GM10248 (cell line): ENCODE results near the gene AGPAT1.

Experiments
- CTCF ChIA-PET: fragments of 300-600 bp; sonication (Branson Sonifier 250); formaldehyde crosslinking; extraction: SDS; loops from one replicate; lab custom pipeline; 2021; ENCODE audit warnings: antibody characterized with exemption; lab: Yijun Ruan, JAX
- POLR2A ChIA-PET: fragments of 350-650 bp; sonication (Branson Sonifier 250); formaldehyde crosslinking; extraction: SDS; loops from one replicate; lab custom pipeline; 2020; ENCODE audit warnings: antibody characterized with exemption; lab: Yijun Ruan, JAX
- DNase-seq: peaks from one replicate; pipeline ENCODE4 v3.0.0; 2012; ENCODE audit errors: extremely low spot score
- CTCF ChIP-seq: IDR thresholded peaks from 2 replicates; pipeline ENCODE4 v1.5.1; 2012; ENCODE audit warnings: mild to moderate bottlenecking, low read depth; ENCODE audit errors: extremely low read depth, missing control alignments, control extremely low read depth

AGPAT1 gene

DNA sequence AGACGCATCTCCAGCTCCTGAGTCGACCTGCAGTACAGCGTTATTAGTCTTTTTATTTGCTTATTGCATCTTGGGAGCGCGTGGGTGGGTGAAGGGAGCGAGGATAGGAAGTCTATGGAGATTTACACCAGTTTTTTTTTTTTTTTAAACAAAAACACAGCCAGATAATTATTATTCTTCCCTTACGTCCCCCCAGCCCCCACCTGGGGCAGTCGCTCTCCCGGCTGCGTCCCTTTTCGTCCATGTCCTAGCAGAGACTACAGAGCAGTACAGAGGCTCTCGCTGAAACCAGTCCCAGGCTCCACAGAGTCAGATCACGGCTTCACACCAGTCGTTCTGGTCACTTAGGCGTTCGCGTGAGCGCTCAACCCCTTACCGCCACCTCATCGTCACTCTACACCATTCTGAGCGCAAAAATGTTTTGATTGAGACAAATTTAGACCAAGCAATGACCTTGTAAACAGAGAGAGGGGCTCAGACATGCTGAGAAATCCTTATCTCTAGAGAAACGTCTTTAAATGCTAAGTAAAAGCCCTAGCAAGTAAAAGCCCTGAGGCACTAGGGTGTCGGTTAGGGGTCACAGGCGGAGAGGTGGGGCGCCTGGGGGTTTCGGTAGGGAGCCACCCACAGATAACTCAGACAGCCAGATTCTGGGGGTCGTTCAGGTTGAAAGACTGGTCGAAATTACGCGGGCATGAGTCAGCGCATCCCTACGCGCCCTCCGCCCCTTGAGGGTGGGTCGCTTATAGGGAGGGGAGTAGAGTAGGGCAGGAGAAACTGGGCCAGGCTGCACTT, 22.9 kb downstream of the AGPAT1 start:
- DNase-seq = no peak
- ChIA-PET POLR2A (no interaction called here), CTCF (interaction anchor here (1.1 to 2.0 kb wide), 2 partner anchors 12 to 35 kb away, joined by 3 to 7 read pairs; no protein-coding TSS in a partner anchor)
- TF ChIP-seq CTCF = no peak

GRCh38 chr6:32151863-32152768, 23.8 kb downstream of the AGPAT1 start, which contains the start of gene PRRT1:
Gene PRRT1 (minus strand): TSS chr6:32151939. CDS start chr6:32151827, 112 bp downstream.
- DNase-seq = no peak
- POLR2A ChIA-PET = no interaction called here
- CTCF ChIA-PET = interaction anchor here (1.1 to 2.0 kb wide), 2 partner anchors 12 to 34 kb away, joined by 3 to 7 read pairs; no protein-coding TSS in a partner anchor
- no peak for TF ChIP-seq CTCF

GRCh38 chr6:32151181-32151862, 24.6 kb downstream of the AGPAT1 start:
- POLR2A ChIA-PET = no interaction called here
- no peak for TF ChIP-seq CTCF
- CTCF ChIA-PET = interaction anchor here (2.0 kb wide), 1 partner anchor 33 kb away, joined by 7 read pairs; no protein-coding TSS in a partner anchor
- DNase-seq = no peak

DNA sequence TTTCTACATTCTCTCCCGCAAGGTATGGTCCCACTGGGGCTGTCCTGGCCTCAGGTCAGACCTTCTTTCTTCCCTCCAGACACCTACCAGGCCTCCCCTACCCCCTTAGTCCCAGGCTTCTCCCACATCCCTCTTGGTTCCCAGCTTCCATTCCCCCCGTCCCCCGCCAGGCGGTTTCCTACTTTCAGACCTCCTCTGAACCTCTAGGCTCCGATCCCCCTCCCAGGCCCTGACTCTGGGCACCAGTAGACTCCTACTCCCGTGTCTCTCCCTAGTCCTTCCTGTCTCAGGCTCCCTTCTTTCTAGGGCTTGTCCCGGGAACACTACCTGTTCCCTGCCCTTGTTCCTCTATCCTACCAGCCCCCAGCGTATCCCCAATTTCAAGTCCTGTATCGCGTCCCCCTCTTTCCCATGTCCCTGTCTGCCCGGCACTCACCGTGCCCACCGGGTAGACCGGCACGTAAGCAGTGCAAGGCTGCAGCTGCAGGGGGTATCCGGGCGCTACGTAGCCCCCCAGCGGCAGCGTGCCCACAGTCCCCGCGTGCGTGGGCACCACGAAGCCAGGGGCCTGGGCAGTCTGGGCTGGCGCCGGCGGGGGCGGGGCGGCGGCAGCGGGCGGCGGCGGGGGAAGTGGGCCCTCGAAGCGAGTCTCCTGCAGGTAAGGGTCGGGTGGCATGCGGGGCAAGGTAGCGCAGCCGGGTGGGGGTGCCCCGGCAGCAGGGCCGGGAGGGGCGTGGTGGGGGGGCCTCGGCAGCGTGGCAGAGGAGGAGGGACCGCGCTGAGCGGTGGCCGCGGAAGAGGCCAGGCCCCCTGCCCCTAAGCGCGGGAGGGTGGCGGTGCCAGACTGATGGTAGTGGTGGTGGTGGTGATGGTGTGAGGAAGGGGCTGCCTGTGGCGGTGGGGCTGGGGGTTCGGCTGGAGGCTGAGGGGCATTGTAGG, 25.7 kb downstream of the AGPAT1 start:
- ChIA-PET CTCF (interaction anchor here (1.2 to 2.4 kb wide), 2 partner anchors 21 to 32 kb away, joined by 3 to 9 read pairs; no protein-coding TSS in a partner anchor), POLR2A (no interaction called here)
- no peak for TF ChIP-seq CTCF
- DNase-seq = no peak

DNA sequence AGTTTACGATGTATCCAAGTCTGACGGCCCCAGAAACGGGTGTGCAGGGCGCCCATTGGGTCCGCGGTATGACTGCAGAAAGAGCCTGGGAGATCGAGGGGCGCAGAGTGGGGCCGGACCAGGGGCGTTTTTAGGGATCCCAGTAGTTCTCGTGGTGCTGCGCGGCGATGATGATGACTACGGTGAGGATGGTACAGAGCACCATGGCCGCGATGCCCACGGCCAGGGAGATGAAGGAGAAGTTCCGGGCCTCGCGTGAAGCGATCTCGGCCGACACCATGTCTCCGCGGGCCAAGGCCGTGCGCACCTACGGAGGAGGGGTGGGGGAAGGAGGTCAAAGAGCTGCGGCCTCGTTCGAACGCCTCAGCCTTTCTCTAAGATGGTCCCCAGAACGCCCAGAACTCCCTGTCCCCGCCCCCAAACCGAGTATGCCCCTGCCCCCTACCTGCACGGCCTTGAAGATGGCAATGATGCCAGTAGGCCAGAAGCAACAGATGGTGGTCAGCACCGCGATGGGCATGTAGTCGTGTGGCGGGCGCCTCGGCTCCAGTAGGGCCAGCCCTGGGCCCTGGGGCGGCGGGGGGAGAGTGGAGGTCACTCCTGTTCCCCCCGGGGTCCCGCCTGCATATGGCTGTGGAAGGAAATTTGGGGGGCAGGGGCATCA, 26.7 kb downstream of the AGPAT1 start:
- CTCF ChIA-PET = interaction anchor here (1.2 to 2.4 kb wide), 2 partner anchors 20 to 31 kb away, joined by 3 to 9 read pairs; no protein-coding TSS in a partner anchor
- DNase-seq = no peak
- POLR2A ChIA-PET = no interaction called here
- no peak for TF ChIP-seq CTCF
